GM21423 (cell line): ENCODE data around the gene RRM2.
"Not testable (repeated sequence)": the region's sequence is repeated elsewhere in the genome, so short reads cannot be mapped to it uniquely, and the experiment has no call there.

Experiments
- ATAC-seq: cut with Tn5 transposase; IDR thresholded peaks from one replicate; pipeline ENCODE4 v1.9.1; 2021; ENCODE audit warnings: mild to moderate bottlenecking, moderate library complexity; ENCODE audit not compliant: unreplicated experiment

The RRM2 gene

GRCh38 chr2:10128420-10128819 lies 5.9 kb downstream of the RRM2 start:
- no peak for ATAC-seq

- ATAC-seq: no peak
These were observed 7.0 kb downstream of the RRM2 start for GRCh38 chr2:10129490-10129889.

GRCh38 chr2:10132043-10132575 lies 9.6 kb downstream of the RRM2 start:
- no peak for ATAC-seq

- ATAC-seq: no peak
These were observed 10.1 kb downstream of the RRM2 start for GRCh38 chr2:10132596-10132995.

DNA sequence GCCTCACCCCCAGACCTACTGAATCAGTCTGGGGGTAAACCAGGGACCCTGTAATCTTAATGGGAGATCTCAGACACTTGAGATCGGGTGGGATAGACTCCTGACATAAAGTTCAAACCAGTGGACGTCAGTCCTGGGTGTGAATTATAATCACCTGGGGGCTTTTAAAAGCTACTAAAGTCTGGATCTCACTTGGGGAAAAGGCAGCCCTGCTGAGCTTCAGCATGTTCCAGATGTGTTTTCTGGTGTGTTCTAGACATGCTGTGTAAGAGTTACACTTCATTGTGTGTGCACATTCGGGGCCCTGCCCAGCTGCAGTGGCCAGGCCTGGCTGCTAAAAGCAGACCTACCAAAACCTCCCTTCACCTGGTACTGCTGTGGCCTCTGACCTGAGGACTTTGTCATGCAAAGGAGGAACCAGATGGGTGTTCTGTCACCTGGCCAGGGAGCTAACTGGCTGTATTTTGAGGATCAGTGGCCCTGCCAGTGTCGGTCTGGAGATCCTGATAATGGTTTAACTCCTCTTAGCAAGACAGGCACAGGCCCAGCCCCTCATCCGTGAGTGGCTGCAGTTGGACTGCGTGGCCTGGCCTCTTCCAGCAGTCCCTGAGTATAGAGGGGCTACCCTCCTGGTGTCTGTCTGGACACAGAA lies 10.6 kb downstream of the RRM2 start:
- no peak for ATAC-seq

DNA sequence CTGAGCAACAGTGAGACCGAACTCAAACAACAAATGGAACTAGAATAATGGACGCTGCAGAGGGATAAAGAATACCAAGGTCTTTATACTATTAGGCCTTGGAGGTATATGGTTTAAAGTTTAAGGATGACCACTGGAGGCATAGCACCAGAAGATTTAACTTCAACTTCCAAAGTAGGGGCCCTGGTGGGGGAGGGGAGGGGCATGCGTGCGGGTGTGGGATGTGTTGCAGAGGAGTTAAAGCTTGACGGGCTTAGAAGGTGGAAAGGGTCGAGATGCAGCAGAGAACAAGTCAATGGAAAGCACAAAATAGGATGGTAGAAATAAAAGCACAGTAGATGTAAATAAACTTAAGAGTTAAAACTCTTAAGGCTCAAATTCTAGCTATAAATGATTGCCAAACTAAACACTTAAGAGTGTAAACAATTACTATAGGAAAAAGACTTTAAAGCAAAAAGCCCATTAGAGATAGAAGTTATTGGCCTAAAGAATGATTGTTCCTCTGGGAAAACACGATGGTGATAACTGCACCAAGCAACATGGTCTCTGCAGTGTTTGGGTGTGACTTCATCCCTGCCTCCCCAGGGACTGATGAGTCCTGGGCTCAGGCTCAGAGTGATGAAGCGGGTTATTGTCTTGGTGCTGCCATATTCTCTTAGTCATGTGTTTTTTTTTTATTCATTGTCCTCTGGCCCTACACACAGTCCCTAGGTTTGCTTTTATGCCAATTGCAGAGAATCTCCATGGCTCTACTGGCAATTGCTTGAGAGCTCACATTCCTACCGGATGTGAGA lies 13.0 kb downstream of the RRM2 start:
- no peak for ATAC-seq

GRCh38 chr2:10136101-10136934 lies 13.8 kb downstream of the RRM2 start:
- ATAC-seq: no peak

GRCh38 chr2:10137053-10137843 lies 14.7 kb downstream of the RRM2 start:
- no peak for ATAC-seq

- no peak for ATAC-seq
These were observed 17.0 kb downstream of the RRM2 start for GRCh38 chr2:10139536-10139935.

- ATAC-seq: no peak
These were observed 18.5 kb downstream of the RRM2 start for GRCh38 chr2:10140841-10141610.

GRCh38 chr2:10141736-10142639 lies 19.4 kb downstream of the RRM2 start:
- no peak for ATAC-seq

GRCh38 chr2:10142640-10142965 lies 20.1 kb downstream of the RRM2 start:
- ATAC-seq: no peak

GRCh38 chr2:10144771-10145518 lies 22.4 kb downstream of the RRM2 start:
- no peak for ATAC-seq

GRCh38 chr2:10145519-10146357 lies 23.2 kb downstream of the RRM2 start:
- ATAC-seq: no peak

DNA sequence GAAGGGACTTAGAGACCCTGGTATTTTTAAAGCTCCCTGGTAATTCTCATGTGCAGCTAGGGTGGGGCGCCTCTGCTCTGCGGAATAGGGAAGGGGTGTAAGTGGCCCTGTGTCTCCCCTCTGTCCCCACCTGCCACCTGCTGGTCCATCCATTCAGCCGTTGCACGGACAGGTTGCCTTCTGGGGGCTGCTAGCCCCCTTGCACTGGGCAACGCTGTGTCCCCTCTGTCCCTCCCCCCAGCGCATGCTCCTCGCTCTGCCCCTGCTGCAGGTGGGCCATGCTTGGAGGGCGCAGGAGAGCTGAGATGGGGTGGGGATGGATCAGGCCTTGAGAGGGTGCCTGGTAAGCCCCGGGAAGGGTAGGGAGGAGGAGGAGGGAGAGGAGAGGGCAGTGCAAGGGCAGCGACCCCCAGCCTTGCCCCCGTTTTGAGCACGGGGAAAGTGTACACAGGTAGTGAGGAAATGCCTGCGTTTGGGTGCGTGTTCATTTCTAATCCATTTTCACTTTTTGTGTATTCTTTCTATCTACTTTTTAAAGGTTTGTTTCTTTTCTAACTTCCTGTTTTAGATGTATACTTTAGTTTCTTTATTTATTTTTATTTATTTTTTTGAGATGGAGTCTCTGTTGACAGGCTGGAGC lies 23.9 kb downstream of the RRM2 start:
- no peak for ATAC-seq

GRCh38 chr2:10147050-10147660 lies 24.6 kb downstream of the RRM2 start:
- ATAC-seq: not testable (repeated sequence)
